Testis (tissue), 3 donors: ENCODE measurements around the gene HSPA8. TPM values are rescaled to one million over a fixed set of nuclear protein-coding genes. Genes with fewer than 3 reads are reported as not detected.
A peak's percentile ranks its signal among the peaks of the same experiment; 100 is the strongest.

Experiments used
- DNase-seq: peaks from one replicate; pipeline ENCODE4 v3.0.0-alpha.2; 2019
- H3K27ac ChIP-seq, 2 donors: fragments of 200-600 bp; sonication (generic); one replicate each; pipeline ENCODE4 v1.5.1; 2019
- H3K27me3 ChIP-seq: fragments of 200-600 bp; sonication (generic); one replicate; pipeline ENCODE4 v1.5.1; 2019
- H3K36me3 ChIP-seq: fragments of 200-600 bp; sonication (generic); one replicate; pipeline ENCODE4 v1.5.1; 2017; ENCODE audit warnings: low read depth; ENCODE audit errors: missing control alignments
- H3K4me1 ChIP-seq: fragments of 200-600 bp; sonication (generic); one replicate; pipeline ENCODE4 v1.5.1; 2019
- H3K4me3 ChIP-seq, 2 donors: fragments of 200-600 bp; sonication (generic); one replicate each; pipeline ENCODE4 v1.5.1; 2017 to 2019
- H3K9me3 ChIP-seq: fragments of 200-600 bp; sonication (generic); one replicate; pipeline ENCODE4 v1.5.1; 2017
- CTCF ChIP-seq, 3 experiments: fragments of 450-650 bp in 2 of 3; fragments of 200-600 bp in 1 of 3; sonication (generic) in 1 of 3; IDR thresholded peaks; one replicate each; pipeline ENCODE4 v1.5.1; 2016 to 2019; ENCODE audit warnings: antibody characterized with exemption in 3 of 3, mild to moderate bottlenecking in 2 of 3, moderate library complexity in 1 of 3
- POLR2A ChIP-seq: fragments of 450-650 bp; IDR thresholded peaks from one replicate; pipeline ENCODE4 v1.6.1; 2017; ENCODE audit warnings: antibody characterized with exemption, mild to moderate bottlenecking, moderate library complexity
- WGBS, 2 donors: methylation state at CpG; one replicate each; pipeline ENCODE4 v1.1.5; 2018; 5-methylcytosine and 5-hydroxymethylcytosine counted together
- intact Hi-C: fragments of 100-400 bp; cut with DNase I; formaldehyde crosslinking; loops from one replicate; pipeline ENCODE4 v1.15.1; 2023; ENCODE audit warnings: low total_unique reads
- polyA plus RNA-seq: library from polyadenylated mRNA; stranded (reverse); fragments of 350-450 nt; fragmentation: Illumina TruSeq; extraction: RNeasy Lipid Tissue Mini Kit (QIAGEN cat#74804); gene quantifications from one replicate; pipeline ENCODE4 v1.2.3, GENCODE V29; 2014; ENCODE audit warnings: low read depth, low replicate concordance; ENCODE audit not compliant: insufficient read depth
- total RNA-seq, 2 donors: library from RNA; depleted of rRNA; stranded (reverse); fragments of >200 nt; gene quantifications; one replicate each; pipeline ENCODE4 v1.2.3, GENCODE V29; 2016

HSPA8 gene
- total and polyA plus RNA-seq, 3 donors from 2014 or later = 863 to 1,106 (median 1,081) TPM

GRCh38 chr11:123051146-123051545, 10.8 kb downstream of the HSPA8 start:
- 95 to 96% methylated on average over 9 of the region's 9 CpGs for WGBS, 2 donors
- intact Hi-C loops = no loop called here
- Histone ChIP-seq H3K4me3 (no peak overlapping the region), H3K36me3 (no peaks in the 10 kb centered on the region), H3K27ac (no peak overlapping the region), H3K4me1 (peaks cover 5% of the 10 kb centered on the region), H3K9me3 (no peaks in the 10 kb centered on the region), H3K27me3 (no peaks in the 10 kb centered on the region)
- TF ChIP-seq CTCF (IDR thresholded peaks at IDR 0.05) (no peak), POLR2A (no peak)
- DNase-seq = no peak

GRCh38 chr11:123047947-123048293, 14.0 kb downstream of the HSPA8 start:
- DNase-seq = no peak
- no peaks in the 10 kb centered on the region for H3K27me3 ChIP-seq
- WGBS, 2 donors = 97% methylated on average over 3 of the region's 3 CpGs
- peaks cover 5% of the 10 kb centered on the region for H3K4me1 ChIP-seq
- H3K9me3 ChIP-seq = no peaks in the 10 kb centered on the region
- no peaks in the 10 kb centered on the region for H3K36me3 ChIP-seq
- H3K27ac ChIP-seq = no peak overlapping the region
- H3K4me3 ChIP-seq = no peak overlapping the region
- intact Hi-C loops = no loop called here
- no peak for TF ChIP-seq POLR2A
- TF ChIP-seq CTCF (IDR thresholded peaks at IDR 0.05) = no peak

- DNase-seq = no peak
- Histone ChIP-seq H3K4me3 (no peak overlapping the region), H3K9me3 (no peaks in the 10 kb centered on the region), H3K27ac (no peak overlapping the region), H3K27me3 (no peaks in the 10 kb centered on the region), H3K4me1 (peaks cover 5% of the 10 kb centered on the region), H3K36me3 (no peaks in the 10 kb centered on the region)
- intact Hi-C loops = no loop called here
- TF ChIP-seq CTCF (IDR thresholded peaks at IDR 0.05) (no peak), POLR2A (no peak)
- WGBS, 2 donors = 89 to 93% methylated on average over 18 of the region's 18 CpGs
Observed at GRCh38 chr11:123047266-123047946, 14.5 kb downstream of the HSPA8 start.

GRCh38 chr11:123046473-123047259, 15.3 kb downstream of the HSPA8 start:
- Histone ChIP-seq H3K27me3 (no peaks in the 10 kb centered on the region), H3K36me3 (no peaks in the 10 kb centered on the region), H3K4me1 (peaks cover 5% of the 10 kb centered on the region), H3K9me3 (no peaks in the 10 kb centered on the region), H3K27ac (peak overlapping the region in 1 of 2 donors; percentile 8), H3K4me3 (no peak overlapping the region)
- WGBS, 2 donors = 61 to 63% methylated on average over 5 of the region's 5 CpGs
- intact Hi-C loops = no loop called here
- TF ChIP-seq CTCF (IDR thresholded peaks at IDR 0.05) = no peak
- TF ChIP-seq POLR2A = no peak
- no peak for DNase-seq
